Measurements from ENCODE around the gene RAB27B.

Gene RAB27B

DNA sequence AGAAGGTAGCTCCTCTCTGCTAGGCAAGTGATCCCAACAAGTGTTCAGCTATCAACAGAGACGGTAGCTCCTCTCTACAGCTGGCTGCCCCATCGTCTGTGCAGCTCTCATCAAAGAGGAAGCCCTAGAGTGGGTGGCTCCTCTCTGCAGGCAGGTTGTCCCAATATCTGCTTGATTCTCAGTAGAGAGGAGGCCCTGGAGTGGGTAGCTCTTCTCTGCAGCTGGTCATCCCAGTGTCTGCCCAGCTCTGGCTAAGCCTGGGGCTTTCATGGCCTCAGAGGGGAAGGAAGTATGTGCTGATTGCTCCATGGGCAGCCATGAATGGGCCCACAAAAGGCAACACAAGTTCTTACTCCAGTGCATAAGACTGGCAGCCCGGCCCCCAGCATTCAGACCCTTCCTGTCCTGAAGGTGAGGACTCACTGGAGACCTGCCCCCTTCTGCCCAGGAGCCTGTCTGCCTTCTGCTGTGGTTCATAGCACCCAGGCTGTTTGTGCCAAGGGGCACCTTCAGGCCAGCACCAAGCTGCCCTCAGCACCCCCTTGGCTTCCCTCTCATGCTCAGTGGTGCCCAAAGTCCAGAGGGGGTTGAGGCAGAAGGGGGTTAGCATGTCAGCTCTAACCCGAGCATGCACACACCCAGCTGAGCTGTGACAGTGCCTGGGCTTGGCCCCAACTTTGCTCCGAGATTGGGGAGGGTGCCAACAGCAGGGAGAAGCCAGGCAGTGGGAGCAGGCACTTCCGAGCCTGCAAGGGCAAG, 82.1 kb downstream of the RAB27B start:
- DNase-seq (ENCODE audit: low spot score): no peak

- no peak for DNase-seq (ENCODE audit: low spot score)
Measured at GRCh38 chr18:54911551-54911950, 83.3 kb downstream of the RAB27B start.

DNA sequence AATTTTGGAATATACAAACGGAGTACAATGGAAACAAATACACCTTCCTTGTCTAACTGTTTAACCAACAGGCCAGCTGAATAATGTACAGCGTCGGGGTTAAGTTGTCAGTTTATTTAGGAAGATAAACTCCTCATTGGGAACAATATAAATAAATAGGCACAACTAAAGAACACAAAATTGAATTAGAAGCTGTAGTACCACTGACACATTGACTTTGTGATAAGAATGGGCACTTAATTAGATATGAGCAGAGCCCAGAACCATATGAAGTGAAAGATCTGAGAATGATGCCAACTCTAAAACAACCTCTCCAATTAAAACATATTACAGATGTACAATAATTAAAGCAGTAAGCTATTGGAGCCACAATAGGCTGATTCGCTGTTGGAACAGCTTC, 86.5 kb downstream of the RAB27B start:
- DNase-seq (ENCODE audit: low spot score): no peak

- DNase-seq (ENCODE audit: low spot score): no peak
Measured at GRCh38 chr18:54916507-54916906, 88.2 kb downstream of the RAB27B start.

DNA sequence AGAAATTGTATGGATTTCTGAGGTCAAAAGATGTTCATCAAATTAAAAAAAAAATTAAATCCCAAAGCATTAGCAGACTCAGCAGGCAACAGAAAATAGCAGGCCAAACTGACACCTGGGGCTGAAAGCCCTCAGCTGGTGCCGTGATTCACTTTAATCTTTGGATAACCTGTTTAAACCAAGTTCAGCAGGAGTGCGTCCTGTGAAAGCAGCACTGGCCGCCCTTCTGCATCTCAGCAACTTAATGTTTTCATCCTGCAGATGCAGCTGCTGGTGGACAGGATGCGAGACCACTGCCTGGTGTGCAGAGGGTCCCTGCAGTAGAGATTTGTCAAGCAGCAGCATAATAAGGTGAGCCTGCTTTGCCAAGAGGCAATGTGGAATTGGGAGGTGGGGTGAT, 89.8 kb downstream of the RAB27B start:
- no peak for DNase-seq (ENCODE audit: low spot score)

DNA sequence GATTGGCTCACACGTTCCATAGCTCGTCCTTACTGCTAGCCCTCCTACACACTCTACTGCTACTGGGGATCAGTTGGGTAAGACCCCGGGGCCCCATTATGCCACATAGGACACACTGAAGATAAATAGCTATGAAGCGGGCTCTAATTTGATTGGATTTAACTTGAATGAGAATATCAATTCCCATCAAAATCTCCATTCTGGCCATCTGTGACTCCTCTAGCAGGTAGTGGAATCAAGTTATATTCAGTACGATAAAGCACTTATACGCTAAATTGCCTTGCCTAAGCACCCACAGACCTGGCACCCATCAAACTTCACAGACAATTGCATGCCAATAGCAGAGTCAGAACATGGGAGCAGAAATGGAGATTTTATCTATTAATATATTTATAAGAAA, 91.1 kb downstream of the RAB27B start:
- no peak for DNase-seq (ENCODE audit: low spot score)

DNA sequence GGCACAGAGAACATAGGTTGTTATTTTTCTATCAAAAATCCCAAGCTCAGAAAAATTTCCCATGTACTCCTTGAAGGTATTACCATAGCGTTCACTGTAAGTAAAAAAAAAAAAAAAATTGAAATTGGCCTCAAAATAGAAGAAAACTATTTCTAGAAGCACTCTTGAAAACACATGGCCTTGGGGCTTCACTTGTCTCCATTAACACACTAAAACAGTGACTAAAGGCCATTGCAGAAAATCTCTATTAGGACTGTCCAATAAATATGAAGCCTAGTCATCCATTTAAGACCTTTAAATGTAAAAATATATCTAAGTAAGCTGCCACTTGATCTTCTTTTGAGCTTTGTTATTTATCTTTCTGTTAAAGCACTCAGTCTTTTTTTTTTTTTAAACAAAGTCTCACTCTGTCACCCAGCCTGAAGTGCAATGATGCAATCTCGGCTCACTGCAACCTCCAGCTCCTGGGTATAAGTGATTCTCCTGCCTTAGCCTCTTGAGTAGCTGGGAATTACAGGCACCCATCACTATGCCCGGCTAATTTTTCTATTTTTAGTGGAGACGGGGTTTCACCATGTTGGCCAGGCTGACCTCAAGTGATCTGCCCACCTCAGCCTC, 95.2 kb downstream of the RAB27B start:
- no peak for DNase-seq (ENCODE audit: low spot score)

- no peak for DNase-seq (ENCODE audit: low spot score)
Measured at GRCh38 chr18:54924948-54925347, 96.7 kb downstream of the RAB27B start.

DNA sequence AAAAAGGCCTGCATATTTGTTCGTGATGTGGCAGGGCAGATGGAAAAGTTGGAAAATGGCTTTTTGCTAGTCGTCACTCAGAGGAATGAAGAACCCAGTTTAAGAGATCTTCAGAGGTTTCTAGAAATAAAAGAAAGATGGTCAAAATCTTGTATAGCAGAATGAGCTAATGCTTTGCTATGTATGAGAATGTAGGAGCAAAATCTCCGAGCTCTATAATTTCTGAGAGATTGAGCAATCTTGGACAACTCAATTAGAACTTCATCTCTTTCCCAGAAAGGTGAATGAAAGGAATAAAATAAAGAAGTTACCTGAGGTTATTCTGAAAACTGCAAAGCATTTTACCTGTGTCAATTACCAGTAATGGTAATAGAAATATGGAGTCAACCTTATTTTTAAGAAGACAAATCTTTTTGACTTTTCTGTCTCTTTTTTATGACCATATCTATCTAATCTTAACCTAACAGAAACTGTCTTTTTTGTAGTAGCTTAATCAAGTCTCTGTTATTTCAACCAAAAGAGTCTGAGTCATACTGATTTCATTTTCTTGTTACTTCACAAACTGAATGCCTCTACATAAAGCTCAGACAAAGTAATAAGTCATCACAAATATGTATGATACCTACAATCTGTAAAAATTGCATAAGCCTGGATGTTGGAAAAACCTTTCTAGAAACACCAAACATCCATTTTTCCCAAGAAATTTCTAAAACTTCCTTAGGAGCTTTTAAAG, 98.5 kb downstream of the RAB27B start:
- DNase-seq (ENCODE audit: low spot score): no peak

- DNase-seq (ENCODE audit: low spot score): no peak
Measured at GRCh38 chr18:54928236-54928635, 100.0 kb downstream of the RAB27B start.

GRCh38 chr18:54931152-54931551, 102.9 kb downstream of the RAB27B start:
- no peak for DNase-seq (ENCODE audit: low spot score)

- no peak for DNase-seq (ENCODE audit: low spot score)
Measured at GRCh38 chr18:54932472-54932871, 104.2 kb downstream of the RAB27B start.

DNA sequence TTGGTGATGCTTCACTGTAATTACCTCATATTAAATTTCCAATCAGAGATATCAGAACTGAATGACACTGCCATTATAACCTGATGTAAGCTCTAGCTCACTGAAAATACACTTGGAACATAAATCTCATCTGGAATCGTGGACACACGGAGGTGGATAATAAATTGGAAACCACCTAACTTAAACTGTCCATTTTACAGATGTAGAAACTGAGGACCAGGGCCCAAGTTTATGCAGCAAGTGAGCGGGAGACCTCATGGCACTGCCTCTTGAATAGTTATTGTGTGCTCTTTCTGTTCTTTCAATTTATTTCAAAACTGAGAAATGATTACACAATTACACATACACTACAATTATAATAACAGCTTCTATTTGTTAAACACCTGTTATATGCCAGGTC, 110.2 kb downstream of the RAB27B start:
- DNase-seq (ENCODE audit: low spot score): no peak

- DNase-seq (ENCODE audit: low spot score): no peak
Measured at GRCh38 chr18:54939361-54939917, 111.2 kb downstream of the RAB27B start.

GRCh38 chr18:54942144-54942543, 113.9 kb downstream of the RAB27B start:
- DNase-seq (ENCODE audit: low spot score): no peak

DNA sequence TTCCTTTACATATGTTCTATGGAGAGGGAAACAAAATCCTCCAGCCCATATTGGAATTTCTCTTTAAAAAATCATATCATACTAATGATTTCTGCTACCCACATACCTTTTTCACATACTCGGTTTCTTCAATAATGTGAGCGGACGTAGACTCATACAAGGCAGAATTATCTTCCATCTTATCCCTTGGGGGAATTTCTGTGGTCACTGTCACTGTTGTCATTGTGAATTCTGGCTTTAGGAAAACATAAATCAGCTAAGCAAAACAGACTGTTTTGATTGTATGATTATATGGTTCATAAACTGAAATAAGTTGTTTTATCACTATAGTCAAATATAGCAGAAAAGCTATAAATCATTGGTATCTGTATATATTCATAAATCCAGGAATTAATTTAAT, 114.3 kb downstream of the RAB27B start:
- DNase-seq (ENCODE audit: low spot score): no peak

Data from HuH-7.5 (cell line).